CD1c-positive myeloid dendritic cell (primary cell): ENCODE results near the gene TPD52L1.

Experiments
- DNase-seq: peaks from one replicate; pipeline ENCODE4 v3.0.0-alpha.2; 2016; ENCODE audit errors: extremely low spot score

TPD52L1 gene

GRCh38 chr6:125208625-125209249 is 55.2 kb downstream of the TPD52L1 start:
- no peak for DNase-seq

DNA sequence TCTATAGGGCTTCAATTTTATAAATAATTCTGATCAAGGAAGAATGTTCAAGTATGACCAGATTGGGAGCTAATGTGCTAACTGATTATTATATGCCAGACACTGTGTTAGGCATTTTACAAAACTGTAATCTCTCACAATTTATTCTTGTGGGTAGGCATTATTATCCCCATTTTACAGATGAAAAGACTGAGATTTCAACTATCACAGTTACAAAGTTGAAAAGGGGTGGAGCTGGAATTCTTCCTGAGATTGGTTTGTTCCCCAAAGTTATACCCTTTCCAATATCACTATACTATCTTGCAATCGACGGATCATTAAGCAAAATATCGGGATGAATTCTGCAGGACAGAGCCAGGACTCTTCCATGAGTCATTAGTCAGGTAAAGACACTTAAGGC is 57.1 kb downstream of the TPD52L1 start:
- no peak for DNase-seq

DNA sequence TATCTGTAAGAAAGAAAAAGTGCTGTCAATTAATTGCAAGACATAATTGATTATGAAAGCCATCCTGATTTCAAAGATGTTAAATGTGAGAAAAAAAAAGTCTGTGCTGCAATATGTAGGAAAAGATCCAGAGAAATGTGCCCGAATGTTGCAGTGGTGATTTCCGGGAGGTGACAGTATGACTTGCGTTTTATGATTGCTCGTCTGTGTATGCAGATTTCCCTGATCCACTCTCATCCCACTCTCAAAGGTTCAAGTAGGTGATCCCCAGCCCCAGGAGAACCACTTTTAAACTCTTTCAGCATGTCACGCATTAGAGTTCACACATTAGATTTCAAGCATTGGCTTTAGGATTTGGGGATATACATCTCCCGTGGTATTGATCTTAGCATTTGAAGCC is 57.8 kb downstream of the TPD52L1 start:
- DNase-seq: no peak

DNA sequence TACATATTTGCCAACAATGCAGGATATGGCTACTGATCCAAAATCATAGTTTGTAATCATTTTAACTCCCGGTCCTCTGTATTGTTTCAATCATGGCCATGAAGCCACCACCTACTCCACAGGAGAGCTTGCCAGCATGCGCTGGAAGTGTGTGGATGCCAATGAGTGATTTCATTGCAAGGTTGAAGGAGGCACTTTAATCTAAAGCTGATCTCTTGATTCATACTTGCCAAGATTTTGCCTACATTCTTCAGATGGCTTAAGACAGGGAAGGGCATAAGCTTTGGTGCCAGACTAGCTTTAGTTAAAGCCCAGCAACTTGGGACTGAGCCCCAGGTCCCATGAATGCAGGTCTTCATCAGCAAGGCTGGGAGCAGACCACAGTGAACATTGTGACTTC is 58.8 kb downstream of the TPD52L1 start:
- DNase-seq: no peak

- DNase-seq: no peak
Observed at GRCh38 chr6:125213939-125214338, 60.4 kb downstream of the TPD52L1 start.

DNA sequence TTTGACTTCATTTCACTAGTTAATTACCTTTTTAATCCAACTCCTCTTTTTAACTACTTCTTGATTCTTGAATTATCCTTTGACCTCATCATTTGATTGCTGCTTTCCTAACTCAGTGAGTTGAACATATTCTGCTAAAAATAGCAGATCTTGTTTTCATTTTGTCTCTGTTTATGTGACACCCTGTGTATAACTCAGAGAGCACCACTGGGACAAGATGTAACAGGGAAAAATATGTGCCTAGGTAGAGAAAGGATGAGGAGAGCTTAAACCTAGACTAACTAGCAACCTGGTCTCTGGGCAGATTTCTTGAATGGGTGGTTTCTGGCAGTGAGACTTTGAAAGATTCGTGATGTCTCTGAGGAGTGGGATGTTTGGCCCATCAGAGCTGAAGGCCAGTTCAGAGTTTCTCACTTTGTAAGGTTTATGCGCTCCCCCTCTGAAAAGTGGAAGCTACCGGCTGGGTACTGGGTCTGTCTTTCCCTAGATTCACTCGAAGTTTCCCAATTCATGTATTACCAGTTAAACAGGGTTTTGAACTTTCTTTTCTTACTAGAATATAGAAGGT is 61.8 kb downstream of the TPD52L1 start:
- no peak for DNase-seq

- DNase-seq: no peak
Observed at GRCh38 chr6:125216015-125216414, 62.4 kb downstream of the TPD52L1 start.

DNA sequence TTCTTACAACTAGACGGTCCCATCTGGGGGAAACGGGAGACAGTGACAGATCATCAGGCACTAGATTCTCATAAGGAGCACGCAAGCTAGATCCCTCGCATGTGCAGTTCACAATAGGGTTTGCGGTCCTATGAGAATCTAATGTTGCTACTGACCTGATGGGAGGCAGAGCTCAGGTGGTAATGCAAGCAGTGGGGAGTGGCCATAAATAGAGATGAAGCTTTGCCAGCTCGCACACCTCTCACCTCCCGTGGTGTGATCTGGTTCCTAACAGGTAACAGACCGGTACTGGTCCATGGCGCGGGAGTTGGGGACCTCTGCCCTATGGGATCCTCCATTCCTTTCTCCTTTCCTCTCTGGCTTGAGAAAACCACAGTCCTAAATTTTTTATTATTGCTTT is 63.8 kb downstream of the TPD52L1 start:
- DNase-seq: no peak

DNA sequence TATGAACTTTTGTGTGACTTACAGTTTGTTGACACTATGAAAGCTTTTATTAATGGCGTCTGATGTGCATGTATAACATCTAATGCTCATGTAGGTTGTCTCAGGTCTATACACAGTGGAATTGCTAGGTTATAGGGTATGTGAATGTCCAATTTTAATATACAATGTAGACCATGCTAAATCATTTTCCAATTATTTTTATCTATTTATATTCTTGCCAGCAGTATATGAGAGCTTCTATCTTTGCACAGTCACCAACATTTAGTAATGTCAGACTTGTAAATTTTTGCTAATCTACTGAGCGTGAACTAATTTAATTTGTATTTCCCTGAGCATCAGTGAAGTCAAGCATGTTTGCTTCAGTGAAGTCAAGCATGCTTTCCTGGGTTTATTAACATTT is 64.4 kb downstream of the TPD52L1 start:
- DNase-seq: no peak

- no peak for DNase-seq
Observed at GRCh38 chr6:125219361-125219895, 65.9 kb downstream of the TPD52L1 start.

DNA sequence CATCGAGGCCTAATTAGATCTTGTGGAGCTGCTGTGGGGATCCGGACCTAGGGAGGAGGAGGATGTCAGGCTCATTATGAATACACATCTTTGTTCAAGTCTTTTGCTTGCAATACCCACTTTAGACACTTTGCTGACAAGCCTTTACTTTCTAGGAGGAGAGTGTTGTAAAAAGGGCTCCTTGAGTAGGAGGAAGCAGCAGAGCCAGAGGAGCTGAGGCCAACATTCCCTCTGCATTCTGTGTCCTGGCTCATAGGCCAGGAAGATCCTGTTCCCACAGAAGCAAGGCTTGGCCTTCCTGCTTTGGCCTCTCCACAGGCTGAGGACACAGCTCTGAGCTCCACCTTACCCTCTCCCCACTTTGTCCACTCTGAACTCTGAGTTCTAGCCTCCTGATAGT is 67.1 kb downstream of the TPD52L1 start:
- no peak for DNase-seq

- DNase-seq: no peak
Observed at GRCh38 chr6:125222531-125223455, 69.2 kb downstream of the TPD52L1 start.

DNA sequence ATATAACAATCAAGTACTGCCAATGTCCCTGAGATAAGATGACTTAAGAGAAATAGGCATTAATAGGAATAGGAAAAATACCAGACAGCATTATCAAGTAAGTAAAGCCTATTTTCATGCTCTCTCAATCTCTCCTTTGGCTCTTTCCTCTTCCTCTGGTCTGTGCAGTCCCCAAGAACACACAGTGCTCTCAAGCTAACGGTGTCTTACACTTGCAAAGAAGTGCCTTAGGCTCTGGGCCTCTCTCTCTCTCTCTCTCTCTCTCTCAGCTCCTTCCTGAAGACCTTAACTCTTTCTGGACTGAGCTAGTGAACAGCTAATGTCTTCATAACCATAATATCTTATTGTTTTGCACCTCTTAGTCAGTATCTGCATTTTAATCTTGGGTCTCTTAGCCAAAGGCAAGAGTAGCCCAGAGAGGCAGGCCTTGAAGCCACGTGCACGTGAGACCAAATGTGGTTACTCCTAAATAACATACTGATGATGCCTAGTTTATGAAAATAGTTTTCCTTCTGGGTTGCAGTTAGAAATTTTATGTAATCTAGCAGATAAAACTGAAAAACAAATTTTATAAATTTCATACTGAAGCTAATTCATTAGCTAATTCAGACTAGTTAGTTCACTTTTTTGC is 70.8 kb downstream of the TPD52L1 start:
- DNase-seq: no peak

DNA sequence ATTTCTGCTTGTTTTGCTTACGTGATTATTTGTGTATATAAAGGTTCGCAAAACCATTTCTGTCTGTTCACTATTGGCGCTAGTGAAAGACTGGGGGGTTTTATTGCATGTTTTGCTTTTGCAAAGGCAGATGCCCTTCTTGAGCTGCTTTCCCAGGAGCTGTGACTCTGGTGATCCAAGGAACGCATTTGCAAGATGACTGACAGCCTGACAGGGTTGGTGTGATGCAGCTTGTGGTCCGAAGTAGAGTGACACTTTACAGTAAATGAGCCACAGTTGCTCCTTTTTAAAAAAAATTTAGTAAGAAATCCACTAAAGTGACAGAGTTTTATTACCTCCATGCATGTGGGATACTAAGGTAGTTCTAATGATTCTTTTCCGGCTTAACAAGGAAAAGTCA is 73.7 kb downstream of the TPD52L1 start:
- DNase-seq: no peak

GRCh38 chr6:125228981-125229479 is 75.5 kb downstream of the TPD52L1 start:
- DNase-seq: no peak

DNA sequence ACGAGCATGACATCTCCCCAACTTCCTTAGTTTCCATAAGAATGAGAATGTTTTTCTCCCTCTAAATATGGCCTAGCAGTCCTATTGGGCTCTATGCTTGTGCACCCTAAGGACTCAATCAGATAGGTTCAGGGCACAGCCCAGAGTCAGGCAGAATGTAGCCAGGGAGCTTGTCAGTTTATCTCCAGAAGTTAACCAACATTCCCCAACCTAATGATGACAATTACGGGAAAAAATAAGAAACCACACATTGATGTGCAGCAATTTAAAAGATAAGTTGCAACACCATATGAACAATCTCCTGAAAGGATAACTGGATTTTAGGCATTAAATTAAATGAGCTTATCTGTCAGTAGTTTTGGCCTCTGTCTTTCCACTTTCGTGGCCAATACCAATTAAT is 77.1 kb downstream of the TPD52L1 start:
- DNase-seq: no peak

- no peak for DNase-seq
Observed at GRCh38 chr6:125231133-125231532, 77.6 kb downstream of the TPD52L1 start.

DNA sequence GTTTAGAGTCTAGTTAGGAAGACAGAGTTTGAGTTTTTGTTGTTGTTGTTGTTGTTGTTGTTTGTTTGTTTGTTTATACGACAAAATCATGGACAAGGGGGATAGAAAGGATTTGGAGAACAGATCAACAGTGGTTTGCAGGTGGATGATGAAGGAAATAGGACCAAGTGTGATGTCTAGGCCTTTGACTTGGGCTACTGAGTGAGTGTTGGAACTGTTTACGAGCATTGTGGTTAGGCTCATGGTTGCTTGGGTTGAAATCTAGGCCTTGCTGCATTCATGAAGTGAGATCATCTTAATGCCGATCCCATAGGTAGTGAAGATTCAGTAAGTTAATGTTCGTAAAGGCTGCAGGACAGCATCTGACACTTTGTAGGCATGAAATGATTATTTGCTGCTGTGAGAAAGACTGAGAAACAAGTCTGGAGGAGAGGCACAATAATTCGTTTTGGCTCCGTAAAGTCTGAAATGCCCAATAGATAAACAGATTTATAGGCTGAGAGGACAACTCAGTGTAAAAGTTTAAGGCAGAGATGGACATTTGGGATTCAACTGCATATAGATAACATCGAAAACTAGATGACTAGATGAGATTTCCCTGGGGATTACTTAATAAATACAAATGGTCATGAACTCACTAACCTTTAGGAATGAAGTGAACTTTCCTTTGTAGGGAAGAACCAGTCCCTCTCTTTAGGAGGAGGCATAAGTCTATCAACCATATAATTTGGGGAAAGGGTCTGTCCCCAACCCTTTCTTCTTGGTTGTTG is 78.2 kb downstream of the TPD52L1 start:
- DNase-seq: no peak

- no peak for DNase-seq
Observed at GRCh38 chr6:125232466-125232865, 78.9 kb downstream of the TPD52L1 start.

- no peak for DNase-seq
Observed at GRCh38 chr6:125233202-125233601, 79.6 kb downstream of the TPD52L1 start.
